ENCODE data around the gene DDX11. TPM values are rescaled to one million over a fixed set of nuclear protein-coding genes. Genes with fewer than 3 reads are reported as not detected.
A peak's percentile ranks its signal among the peaks of the same experiment; 100 is the strongest.
"Not testable (repeated sequence)": the region's sequence is repeated elsewhere in the genome, so short reads cannot be mapped to it uniquely, and the experiment has no call there.

Gene DDX11
- total RNA-seq = 100 to 1,000 TPM; 136 to 155 TPM

- CTCF ChIA-PET = interaction anchor here (0.6 to 1.3 kb wide), 3 partner anchors 203 to 226 kb away, joined by 3 read pairs; no protein-coding TSS in a partner anchor
- Mint-ChIP-seq H3K36me3 (ENCODE audit: low read depth) (peaks cover 20% of the 10 kb centered on the region), H3K27ac (peak within 1 kb of the TSS; percentile 94), H3K4me3 (peak within 1 kb of the TSS; percentile 89), H3K4me1 (ENCODE audit: low read depth) (peaks cover 19% of the 10 kb centered on the region)
- not testable (repeated sequence) for H3K27me3 Mint-ChIP-seq (ENCODE audit: low read depth); H3K9me3 Mint-ChIP-seq
- peak; percentile 94 for DNase-seq
- intact Hi-C loops (cut with micrococcal nuclease) = loop anchor here (1.0 to 10.0 kb wide), 5 partner anchors 131 to 1201 kb away; partner anchors contain the start of genes CAPRIN2 and SINHCAF
Measured at GRCh38 chr12:31073527-31074332, at the start of gene DDX11. Gene DDX11, plus strand, starts transcription at chr12:31073860. Its CDS starts 4,534 bp downstream, at chr12:31078394.

DNA sequence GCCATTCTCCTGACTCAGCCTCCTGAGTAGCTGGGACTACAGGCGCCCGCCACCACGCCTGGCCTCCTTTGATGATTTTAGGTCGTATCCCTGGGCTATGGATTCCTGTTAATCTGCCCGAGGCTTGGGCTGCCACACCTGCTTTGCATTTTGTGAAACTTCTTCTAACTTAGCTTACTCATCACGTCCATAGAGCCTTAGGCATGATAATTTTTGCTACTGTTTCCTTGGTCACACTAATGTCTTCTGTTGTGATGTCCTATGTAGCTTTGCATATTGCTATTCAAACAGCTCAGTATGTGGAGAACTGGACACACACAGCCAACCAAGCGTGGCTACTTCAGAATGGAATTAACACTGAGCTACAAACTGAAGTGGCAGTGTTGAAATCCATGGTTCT is 47.5 kb upstream of the DDX11 start:
- intact Hi-C loops (cut with micrococcal nuclease) = no loop called here
- Mint-ChIP-seq H3K9me3 (no peaks in the 10 kb centered on the region), H3K27me3 (ENCODE audit: low read depth) (peaks cover 5% of the 10 kb centered on the region), H3K4me1 (ENCODE audit: low read depth) (no peaks in the 10 kb centered on the region), H3K36me3 (ENCODE audit: low read depth) (no peaks in the 10 kb centered on the region), H3K4me3 (no peak overlapping the region), H3K27ac (no peak overlapping the region)
- DNase-seq = no peak
- CTCF ChIA-PET = interaction anchor here (0.6 kb wide), 1 partner anchor 239 kb away, joined by 3 read pairs; no protein-coding TSS in a partner anchor

DNA sequence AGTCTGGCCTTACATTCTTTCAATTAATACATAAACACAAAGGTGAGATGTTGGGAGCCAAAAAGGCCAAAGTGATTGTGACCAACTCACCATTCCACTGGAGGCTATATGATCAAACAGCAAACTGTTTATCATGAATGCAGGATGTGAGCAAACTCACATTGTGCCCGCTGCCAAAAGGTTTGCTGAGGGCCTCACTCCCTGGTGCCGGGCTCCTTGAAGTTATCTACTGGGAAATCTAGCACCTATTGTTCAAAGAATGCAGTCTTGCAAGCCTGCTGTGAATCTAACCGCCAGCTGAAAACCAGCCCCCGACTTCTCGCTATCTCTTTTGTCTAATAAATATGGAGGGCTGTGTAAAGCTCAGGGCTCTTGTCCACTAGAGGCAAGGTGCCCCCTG is 46.7 kb upstream of the DDX11 start:
- H3K27ac Mint-ChIP-seq; CTCF ChIA-PET; H3K4me1 Mint-ChIP-seq (ENCODE audit: low read depth); H3K27me3 Mint-ChIP-seq (ENCODE audit: low read depth); intact Hi-C loops (cut with micrococcal nuclease); H3K36me3 Mint-ChIP-seq (ENCODE audit: low read depth); H3K4me3 Mint-ChIP-seq; DNase-seq; H3K9me3 Mint-ChIP-seq: not testable (repeated sequence)

- Mint-ChIP-seq H3K27ac (no peak overlapping the region), H3K9me3 (no peaks in the 10 kb centered on the region), H3K36me3 (ENCODE audit: low read depth) (no peaks in the 10 kb centered on the region), H3K4me3 (no peak overlapping the region), H3K4me1 (ENCODE audit: low read depth) (no peaks in the 10 kb centered on the region), H3K27me3 (ENCODE audit: low read depth) (peaks cover 4% of the 10 kb centered on the region)
- CTCF ChIA-PET = no interaction called here
- no peak for DNase-seq
- intact Hi-C loops (cut with micrococcal nuclease) = no loop called here
Measured at GRCh38 chr12:31029468-31029867, 44.2 kb upstream of the DDX11 start.

- CTCF ChIA-PET = interaction anchor here (0.6 kb wide), 1 partner anchor 1555 kb away, joined by 3 read pairs; no protein-coding TSS in a partner anchor
- H3K4me3 Mint-ChIP-seq = no peak overlapping the region
- H3K9me3 Mint-ChIP-seq = no peaks in the 10 kb centered on the region
- no peak for DNase-seq
- no peaks in the 10 kb centered on the region for H3K36me3 Mint-ChIP-seq (ENCODE audit: low read depth)
- intact Hi-C loops (cut with micrococcal nuclease) = no loop called here
- H3K27me3 Mint-ChIP-seq (ENCODE audit: low read depth) = peaks cover 4% of the 10 kb centered on the region
- no peaks in the 10 kb centered on the region for H3K4me1 Mint-ChIP-seq (ENCODE audit: low read depth)
- no peak overlapping the region for H3K27ac Mint-ChIP-seq
Measured at GRCh38 chr12:31029916-31030562, 43.6 kb upstream of the DDX11 start.

- Mint-ChIP-seq H3K9me3 (no peaks in the 10 kb centered on the region), H3K27ac (no peak overlapping the region), H3K4me3 (no peak overlapping the region), H3K36me3 (ENCODE audit: low read depth) (no peaks in the 10 kb centered on the region), H3K4me1 (ENCODE audit: low read depth) (no peaks in the 10 kb centered on the region), H3K27me3 (ENCODE audit: low read depth) (peaks cover 14% of the 10 kb centered on the region)
- CTCF ChIA-PET = no interaction called here
- no peak for DNase-seq
- intact Hi-C loops (cut with micrococcal nuclease) = no loop called here
Measured at GRCh38 chr12:31031951-31032335, 41.7 kb upstream of the DDX11 start.

DNA sequence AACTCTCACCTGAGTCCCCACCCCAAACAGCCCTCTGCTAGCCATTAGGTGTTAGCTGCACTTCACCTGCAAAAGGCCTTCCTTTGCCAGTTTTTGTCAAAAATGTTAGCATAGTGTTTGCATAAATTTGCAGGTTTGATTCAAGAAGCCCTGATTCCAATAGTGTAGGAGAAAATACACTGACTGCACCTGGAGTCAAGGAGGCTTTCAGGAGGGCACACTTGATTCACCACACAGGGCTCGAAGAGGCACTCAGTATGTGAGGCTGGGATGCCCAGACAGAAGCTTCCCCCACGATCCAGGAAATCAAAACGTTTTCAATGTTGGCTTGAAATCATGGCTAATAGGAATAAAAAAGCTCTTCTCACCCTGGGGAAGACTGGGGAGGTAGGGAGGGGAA is 40.5 kb upstream of the DDX11 start:
- CTCF ChIA-PET = no interaction called here
- H3K4me3 Mint-ChIP-seq = no peak overlapping the region
- peaks cover 12% of the 10 kb centered on the region for H3K27me3 Mint-ChIP-seq (ENCODE audit: low read depth)
- no peaks in the 10 kb centered on the region for H3K9me3 Mint-ChIP-seq
- no peaks in the 10 kb centered on the region for H3K4me1 Mint-ChIP-seq (ENCODE audit: low read depth)
- no peaks in the 10 kb centered on the region for H3K36me3 Mint-ChIP-seq (ENCODE audit: low read depth)
- intact Hi-C loops (cut with micrococcal nuclease) = no loop called here
- DNase-seq = no peak
- H3K27ac Mint-ChIP-seq = no peak overlapping the region

DNA sequence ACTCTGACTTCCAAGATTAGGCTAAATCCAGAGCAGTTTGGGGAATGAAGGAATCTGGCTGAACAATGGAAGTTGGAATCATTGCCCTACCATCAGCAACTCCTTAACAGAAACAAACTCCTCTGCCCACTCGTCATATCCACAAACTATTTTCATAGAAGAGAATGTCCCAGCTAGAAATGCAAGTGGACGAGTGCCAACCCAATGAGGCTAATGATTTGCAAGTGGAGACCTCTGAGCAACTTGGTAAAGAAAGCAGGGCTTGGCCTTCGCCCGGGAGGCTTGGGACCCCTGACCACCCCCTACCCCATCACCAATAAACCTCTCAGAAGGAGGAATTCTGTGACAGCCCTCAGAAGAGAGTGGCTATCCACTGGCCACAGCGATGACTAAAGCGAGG is 40.0 kb upstream of the DDX11 start:
- intact Hi-C loops (cut with micrococcal nuclease) = no loop called here
- no peak for DNase-seq
- Mint-ChIP-seq H3K36me3 (ENCODE audit: low read depth) (no peaks in the 10 kb centered on the region), H3K27me3 (ENCODE audit: low read depth) (peaks cover 13% of the 10 kb centered on the region), H3K9me3 (no peaks in the 10 kb centered on the region), H3K4me1 (ENCODE audit: low read depth) (no peaks in the 10 kb centered on the region), H3K4me3 (no peak overlapping the region), H3K27ac (no peak overlapping the region)
- CTCF ChIA-PET = no interaction called here

- H3K4me1 Mint-ChIP-seq (ENCODE audit: low read depth) = no peaks in the 10 kb centered on the region
- no peak overlapping the region for H3K27ac Mint-ChIP-seq
- H3K36me3 Mint-ChIP-seq (ENCODE audit: low read depth) = no peaks in the 10 kb centered on the region
- H3K27me3 Mint-ChIP-seq (ENCODE audit: low read depth) = peaks cover 15% of the 10 kb centered on the region
- intact Hi-C loops (cut with micrococcal nuclease) = no loop called here
- no peak for DNase-seq
- CTCF ChIA-PET = no interaction called here
- no peak overlapping the region for H3K4me3 Mint-ChIP-seq
- no peaks in the 10 kb centered on the region for H3K9me3 Mint-ChIP-seq
Measured at GRCh38 chr12:31034372-31034771, 39.3 kb upstream of the DDX11 start.

GRCh38 chr12:31035226-31035625 is 38.4 kb upstream of the DDX11 start:
- Mint-ChIP-seq H3K27me3 (ENCODE audit: low read depth) (peaks cover 15% of the 10 kb centered on the region), H3K36me3 (ENCODE audit: low read depth) (no peaks in the 10 kb centered on the region), H3K4me3 (no peak overlapping the region), H3K4me1 (ENCODE audit: low read depth) (no peaks in the 10 kb centered on the region), H3K27ac (no peak overlapping the region), H3K9me3 (no peaks in the 10 kb centered on the region)
- no peak for DNase-seq
- intact Hi-C loops (cut with micrococcal nuclease) = no loop called here
- CTCF ChIA-PET = interaction anchor here (0.6 kb wide), 1 partner anchor 24 kb away, joined by 5 read pairs; no protein-coding TSS in a partner anchor

DNA sequence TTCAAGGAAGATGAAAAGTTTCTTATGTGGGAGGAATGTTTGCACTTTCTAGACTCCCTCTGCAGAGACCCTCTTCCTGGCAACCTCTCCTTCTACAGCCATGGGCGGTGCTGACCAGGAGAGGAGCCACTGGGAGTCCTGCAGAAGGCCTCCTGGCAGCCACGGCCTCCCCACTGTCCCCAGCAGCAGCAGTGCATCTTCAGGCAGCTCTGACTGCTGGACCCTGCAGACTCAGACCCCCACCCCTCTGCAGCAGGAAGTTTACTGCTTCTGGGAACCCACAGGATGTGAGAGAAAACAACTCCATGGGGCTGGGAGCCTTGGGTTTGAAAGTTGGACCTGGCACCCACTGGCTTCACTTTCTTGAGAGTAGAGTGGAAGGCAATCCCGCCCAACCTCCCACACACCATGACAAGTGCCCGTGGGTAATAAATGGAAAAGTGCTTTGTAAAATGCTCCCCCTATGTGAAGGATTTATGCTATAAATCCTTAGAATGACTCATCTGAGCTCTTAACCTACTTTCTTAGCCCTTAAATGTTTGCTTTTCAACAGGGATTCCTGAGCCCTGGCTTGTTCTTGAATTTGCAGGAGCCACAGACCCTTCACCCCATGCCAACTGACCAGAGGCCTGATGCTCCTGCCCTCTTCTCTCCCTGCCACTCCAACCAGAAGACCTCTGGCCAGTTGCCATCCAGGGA is 37.5 kb upstream of the DDX11 start:
- H3K4me1 Mint-ChIP-seq (ENCODE audit: low read depth) = no peaks in the 10 kb centered on the region
- peaks cover 15% of the 10 kb centered on the region for H3K27me3 Mint-ChIP-seq (ENCODE audit: low read depth)
- CTCF ChIA-PET = interaction anchor here (0.6 kb wide), 1 partner anchor 367 kb away, joined by 3 read pairs; no protein-coding TSS in a partner anchor
- intact Hi-C loops (cut with micrococcal nuclease) = no loop called here
- no peak for DNase-seq
- H3K27ac Mint-ChIP-seq = no peak overlapping the region
- H3K36me3 Mint-ChIP-seq (ENCODE audit: low read depth) = no peaks in the 10 kb centered on the region
- no peaks in the 10 kb centered on the region for H3K9me3 Mint-ChIP-seq
- H3K4me3 Mint-ChIP-seq = no peak overlapping the region

- Mint-ChIP-seq H3K4me3 (no peak overlapping the region), H3K27ac (no peak overlapping the region), H3K27me3 (ENCODE audit: low read depth) (peaks cover 15% of the 10 kb centered on the region), H3K4me1 (ENCODE audit: low read depth) (no peaks in the 10 kb centered on the region), H3K9me3 (no peaks in the 10 kb centered on the region), H3K36me3 (ENCODE audit: low read depth) (no peaks in the 10 kb centered on the region)
- CTCF ChIA-PET = no interaction called here
- DNase-seq = no peak
- intact Hi-C loops (cut with micrococcal nuclease) = no loop called here
Measured at GRCh38 chr12:31037028-31037427, 36.6 kb upstream of the DDX11 start.
